Epithelial cell of proximal tubule (primary cell): Measurements from ENCODE around the gene SAMD14. TPM values are rescaled to one million over a fixed set of nuclear protein-coding genes. Genes with fewer than 3 reads are reported as not detected.

Experiments
- DNase-seq: peaks from one replicate; pipeline ENCODE4 v3.0.0-alpha.2; 2011; ENCODE audit warnings: low read depth
- H3K4me3 ChIP-seq: 2 replicates; pipeline ENCODE4 v1.5.1; 2011; ENCODE audit warnings: low read depth, mild to moderate bottlenecking, low read length
- CTCF ChIP-seq: conservative IDR thresholded peaks from 2 replicates; pipeline ENCODE4 v1.5.1; 2012; ENCODE audit warnings: low read depth, mild to moderate bottlenecking, low read length
- total RNA-seq: library from RNA; depleted of rRNA; stranded (reverse); fragments of >200 nt; gene quantifications from 2 replicates; pipeline ENCODE4 v1.2.3, GENCODE V29; 2015

Gene SAMD14
- total RNA-seq, result 2.9 and 11.5 TPM in 2 replicates

DNA sequence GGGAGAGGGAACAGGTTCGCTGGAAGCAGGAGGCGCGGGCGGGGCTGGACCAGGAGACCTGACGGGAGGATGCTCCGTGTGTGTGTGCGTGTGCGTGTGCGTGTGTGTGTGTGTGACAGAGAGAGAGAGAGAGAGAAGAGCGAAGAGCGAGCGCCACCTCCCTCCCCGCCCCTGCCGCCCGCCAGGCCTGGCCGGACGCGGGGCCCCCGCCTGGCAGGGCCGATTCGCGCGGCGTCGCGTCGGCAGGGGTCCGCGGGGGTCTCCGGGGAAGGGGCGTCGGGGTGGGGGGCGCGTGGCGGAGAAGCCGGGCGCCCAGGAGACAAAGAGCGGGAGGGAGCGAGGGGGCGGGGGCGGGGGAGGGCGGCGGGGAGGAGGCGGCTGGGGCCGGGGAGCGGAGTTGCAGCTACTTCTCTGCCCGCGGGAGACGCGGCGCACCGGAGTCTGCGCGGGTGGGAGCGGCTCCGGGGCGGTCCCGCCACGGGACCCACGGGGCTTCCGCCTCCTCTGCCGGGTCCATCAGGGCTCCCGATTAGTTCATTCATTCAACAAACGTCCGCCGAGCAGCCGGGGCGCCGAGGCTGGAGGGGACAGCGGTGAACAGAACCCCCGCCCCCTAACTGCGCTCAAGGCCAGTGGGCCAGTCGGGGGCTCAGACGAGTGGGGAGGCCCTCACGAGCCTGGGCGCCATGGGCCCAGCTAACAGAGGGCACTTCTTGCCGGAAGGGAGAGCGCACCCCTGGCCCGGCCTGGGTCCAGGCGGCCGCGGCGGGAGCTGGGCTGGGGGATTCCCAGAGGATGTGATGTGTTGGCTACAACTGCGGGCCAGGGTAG, at the start of gene SAMD14:
TSS of gene SAMD14 (minus strand) at position 433 of the 831 bp plus-strand sequence. CDS start 5,201 bp downstream, outside the sequence.
- peak within 1 kb of the TSS; percentile 55 for H3K4me3 ChIP-seq
- TF ChIP-seq CTCF, result no peak
- no peak for DNase-seq

- peak overlapping the region; percentile 22 for H3K4me3 ChIP-seq
- no peak for DNase-seq
- peak; percentile 66 for TF ChIP-seq CTCF
These were observed 48.2 kb upstream of the SAMD14 start for GRCh38 chr17:50177983-50178834.

- no peak for TF ChIP-seq CTCF
- no peak for DNase-seq
- H3K4me3 ChIP-seq, result no peak overlapping the region
These were observed 47.5 kb upstream of the SAMD14 start for GRCh38 chr17:50177476-50177875.

DNA sequence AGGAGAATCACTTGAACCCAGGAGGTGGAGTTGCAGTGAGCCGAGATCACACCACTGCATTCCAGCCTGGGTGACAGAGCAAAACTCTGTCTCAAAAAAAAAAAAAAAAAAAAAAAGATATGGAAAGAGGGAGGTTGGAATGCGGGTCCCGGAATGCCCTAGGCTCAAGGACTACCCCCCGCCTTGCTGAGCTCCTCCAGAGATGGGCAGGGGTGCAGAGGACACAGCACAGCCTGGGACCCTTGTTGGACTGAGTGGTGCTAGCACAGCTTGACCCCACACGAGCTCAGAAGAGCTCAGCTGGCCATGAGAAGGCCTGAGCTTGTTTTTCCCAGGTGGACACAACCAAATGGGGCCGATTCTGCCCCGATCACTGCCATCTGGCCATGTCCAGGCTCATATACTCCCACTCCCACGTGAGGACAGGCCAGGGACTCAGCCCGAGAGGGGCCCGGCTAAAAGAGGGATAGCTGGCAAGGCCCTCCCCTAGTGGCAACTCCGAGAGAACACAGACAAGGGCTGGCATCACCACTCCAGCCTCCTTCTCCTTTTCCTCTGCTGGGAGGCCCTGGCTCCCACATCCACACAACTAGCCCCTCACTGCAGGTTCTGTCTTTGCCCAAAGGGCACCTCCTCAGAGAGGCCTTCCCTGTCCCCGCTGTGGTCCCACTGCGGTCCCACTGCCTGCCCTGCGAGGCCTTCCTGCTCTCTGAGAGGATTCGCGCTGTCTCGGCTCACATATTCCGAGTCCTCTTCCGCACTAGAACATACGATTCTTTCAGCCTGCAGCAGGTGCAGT, 46.8 kb upstream of the SAMD14 start:
- H3K4me3 ChIP-seq, result no peak overlapping the region
- DNase-seq, result no peak
- TF ChIP-seq CTCF, result no peak

GRCh38 chr17:50175035-50175807, 45.3 kb upstream of the SAMD14 start:
- H3K4me3 ChIP-seq, result no peak overlapping the region
- TF ChIP-seq CTCF, result no peak
- DNase-seq, result no peak

DNA sequence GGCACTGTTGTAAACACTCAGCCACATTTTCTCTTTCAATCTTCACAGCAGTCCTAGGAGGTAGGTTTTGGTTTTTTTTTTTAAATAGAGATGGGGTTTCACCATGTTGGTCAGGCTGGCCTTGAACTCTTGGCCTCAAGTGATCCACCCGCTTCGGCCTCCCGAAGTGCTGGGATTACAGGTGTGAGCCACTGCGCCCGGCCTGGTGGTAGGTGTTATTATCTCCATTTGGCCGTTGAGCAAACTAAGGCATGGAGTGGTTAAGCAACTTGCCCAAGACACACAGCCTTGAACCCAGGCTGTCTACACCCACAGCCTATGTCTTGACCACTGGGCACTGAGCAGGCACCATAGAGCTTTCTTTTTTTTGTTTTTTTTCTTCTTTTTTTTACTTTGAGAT, 44.5 kb upstream of the SAMD14 start:
- H3K4me3 ChIP-seq, result no peak overlapping the region
- no peak for TF ChIP-seq CTCF
- DNase-seq, result no peak
